ENCODE data around the gene GAA. TPM values are rescaled to one million over a fixed set of nuclear protein-coding genes. Genes with fewer than 3 reads are reported as not detected.

GAA gene
- total RNA-seq, 4 donors from 2014 or later = 48.1 to 71.7 (median 67.8) TPM

DNA sequence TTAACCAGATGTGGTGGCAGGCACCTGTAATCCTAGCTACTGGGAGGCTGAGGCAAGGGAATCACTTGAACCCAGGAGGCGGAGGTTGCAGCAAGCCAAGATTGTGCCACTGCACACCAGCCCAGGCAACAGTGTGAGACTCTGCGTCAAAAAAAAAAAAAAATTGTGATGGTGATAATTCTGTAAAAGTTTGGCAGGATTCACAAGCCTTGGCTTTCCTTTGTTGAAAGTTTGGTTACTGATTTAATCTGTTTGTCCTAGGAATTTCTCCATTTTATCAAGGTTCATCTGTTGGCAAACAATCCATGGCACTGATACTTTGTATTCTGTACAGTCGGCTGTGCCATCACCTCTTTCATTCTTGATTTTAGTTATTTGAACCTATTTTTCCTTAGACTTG lies 29.6 kb downstream of the GAA start:
- whole genome bisulfite sequencing, 2 donors = 76 to 82% methylated on average over 3 of the region's 3 CpGs
- TF ChIP-seq CTCF (IDR thresholded peaks at IDR 0.05) (no peak), POLR2A (IDR thresholded peaks at IDR 0.05) (no peak)
- no peak overlapping the region for H3K4me3 ChIP-seq (ENCODE audit: low read depth, poor library complexity, severe bottlenecking)
- peak in 1 of 2 donors; percentile 50 for DNase-seq (ENCODE audit: low spot score in 2 of 2)
- intact Hi-C loops (cut with DNase I; ENCODE audit: low total_unique reads) = loop anchor here (10.0 kb wide), 1 partner anchor 114 kb away; no protein-coding TSS in a partner anchor

DNA sequence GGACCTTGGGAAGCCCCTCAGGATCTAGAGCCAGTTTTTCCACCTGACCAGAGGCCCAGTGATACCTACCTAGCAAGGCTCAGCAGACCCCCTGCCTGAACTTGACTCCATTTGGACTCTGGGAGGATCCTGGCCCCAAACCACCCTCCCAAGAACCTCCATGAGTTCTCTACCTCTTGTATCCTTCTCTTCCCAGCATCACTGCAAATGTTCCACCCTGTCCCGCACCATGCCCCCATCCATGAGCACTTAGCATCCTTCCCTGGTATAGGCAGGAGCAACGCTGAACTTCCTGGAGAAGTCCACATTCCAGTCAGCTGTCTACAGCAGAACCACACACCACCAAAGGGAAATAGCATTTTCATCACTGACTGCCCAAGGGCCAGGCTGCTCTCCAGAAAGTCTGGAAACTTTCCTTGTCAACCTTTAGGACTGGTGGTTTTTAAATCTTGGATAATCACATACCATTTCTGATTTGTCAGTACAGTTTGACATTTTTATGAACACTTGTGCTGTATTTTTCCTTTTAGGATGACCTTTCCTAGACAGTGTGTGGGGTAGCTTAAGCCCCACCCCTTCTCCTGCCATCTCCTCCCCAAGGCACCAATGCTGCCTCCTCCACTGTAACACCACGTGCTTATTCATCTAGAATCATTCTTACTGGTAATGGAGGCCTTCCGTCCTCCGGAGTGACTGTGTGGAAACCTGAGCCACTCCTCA lies 31.7 kb downstream of the GAA start:
- TF ChIP-seq CTCF (IDR thresholded peaks at IDR 0.05) (no peak), POLR2A (IDR thresholded peaks at IDR 0.05) (no peak)
- intact Hi-C loops (cut with DNase I; ENCODE audit: low total_unique reads) = loop anchor here (10.0 kb wide), 1 partner anchor 112 kb away; no protein-coding TSS in a partner anchor
- peak in 1 of 2 donors; percentile 58 for DNase-seq (ENCODE audit: low spot score in 2 of 2)
- WGBS, 2 donors = 81 to 88% methylated on average over 5 of the region's 5 CpGs
- no peak overlapping the region for H3K4me3 ChIP-seq (ENCODE audit: low read depth, poor library complexity, severe bottlenecking)

- TF ChIP-seq POLR2A (IDR thresholded peaks at IDR 0.05) = no peak
- WGBS, 2 donors = 62 to 82% methylated on average over 6 of the region's 6 CpGs
- DNase-seq (ENCODE audit: low spot score in 2 of 2) = peak in 1 of 2 donors; percentile 79
- H3K4me3 ChIP-seq (ENCODE audit: low read depth, poor library complexity, severe bottlenecking) = no peak overlapping the region
- intact Hi-C loops (cut with DNase I; ENCODE audit: low total_unique reads) = loop anchor here (10.0 kb wide), 1 partner anchor 111 kb away; no protein-coding TSS in a partner anchor
Measured at GRCh38 chr17:80133626-80133970, 32.2 kb downstream of the GAA start.

DNA sequence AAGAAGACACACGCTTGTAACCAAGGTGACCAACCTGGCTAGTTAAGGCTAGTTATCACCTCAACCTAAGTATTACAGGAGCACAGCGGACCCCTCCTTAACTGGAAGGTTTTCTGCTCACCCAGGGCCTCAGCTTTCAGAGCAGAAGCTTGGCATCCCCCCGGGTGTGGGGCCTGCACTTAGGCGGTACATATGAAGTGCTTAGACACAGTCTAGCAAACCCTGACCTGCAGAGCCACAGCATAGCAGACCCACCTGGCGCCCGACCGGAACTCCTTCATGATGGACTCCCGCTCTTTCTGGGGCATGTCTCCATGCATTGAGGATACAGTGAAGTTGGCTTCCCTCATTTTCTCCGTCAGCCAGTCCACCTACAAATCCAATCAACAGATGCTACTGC lies 35.8 kb downstream of the GAA start:
- WGBS, 2 donors = 95 to 96% methylated on average over 9 of the region's 9 CpGs
- peak in 1 of 2 donors; percentile 56 for DNase-seq (ENCODE audit: low spot score in 2 of 2)
- H3K4me3 ChIP-seq (ENCODE audit: low read depth, poor library complexity, severe bottlenecking) = no peak overlapping the region
- intact Hi-C loops (cut with DNase I; ENCODE audit: low total_unique reads) = loop anchor here (10.0 kb wide), 1 partner anchor 108 kb away; no protein-coding TSS in a partner anchor
- TF ChIP-seq CTCF (IDR thresholded peaks at IDR 0.05) (no peak), POLR2A (IDR thresholded peaks at IDR 0.05) (no peak)

GRCh38 chr17:80138856-80139426 lies 37.6 kb downstream of the GAA start:
- no peak for TF ChIP-seq POLR2A (IDR thresholded peaks at IDR 0.05)
- TF ChIP-seq CTCF (IDR thresholded peaks at IDR 0.05) = no peak
- 84 to 87% methylated on average over 18 of the region's 18 CpGs for WGBS, 2 donors
- DNase-seq (ENCODE audit: low spot score in 2 of 2) = peak in 1 of 2 donors; percentile 29
- intact Hi-C loops (cut with DNase I; ENCODE audit: low total_unique reads) = loop anchor here (10.0 kb wide), 1 partner anchor 106 kb away; no protein-coding TSS in a partner anchor
- H3K4me3 ChIP-seq (ENCODE audit: low read depth, poor library complexity, severe bottlenecking) = no peak overlapping the region

DNA sequence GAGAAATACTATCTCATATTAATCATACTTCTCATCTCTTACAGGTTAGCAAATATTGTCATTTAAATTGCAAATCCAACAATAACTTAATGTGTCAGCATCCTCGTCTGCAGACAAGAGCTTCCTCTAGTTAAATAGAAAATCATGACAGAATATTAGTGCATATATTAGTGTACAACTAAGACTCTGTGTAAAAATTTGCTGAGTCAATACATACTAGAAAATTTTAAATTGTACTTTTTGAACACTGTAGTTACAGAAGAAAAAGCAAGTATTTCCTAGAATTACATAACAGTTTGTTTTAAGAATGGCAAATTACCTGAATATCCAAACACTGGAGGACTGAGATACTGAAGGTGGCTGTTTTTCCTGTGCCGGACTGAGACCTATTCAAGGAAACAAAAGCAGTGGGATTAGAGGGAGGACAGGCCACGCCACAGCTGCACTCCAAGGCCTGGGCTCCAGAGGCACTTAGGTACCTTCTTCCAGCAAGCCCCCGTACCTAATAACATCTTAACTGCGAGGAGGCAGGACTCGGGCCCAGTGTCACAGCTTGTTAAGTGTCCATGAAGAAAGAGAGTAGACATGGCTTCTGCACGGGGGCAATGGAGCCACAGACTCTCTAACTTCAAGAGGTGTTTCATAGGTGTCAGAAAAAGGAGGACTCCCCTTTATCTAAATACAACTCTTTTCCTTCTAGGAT lies 40.2 kb downstream of the GAA start:
- TF ChIP-seq POLR2A (IDR thresholded peaks at IDR 0.05) (no peak), CTCF (IDR thresholded peaks at IDR 0.05) (no peak)
- WGBS, 2 donors = 89 to 93% methylated on average over 7 of the region's 7 CpGs
- no peak for DNase-seq (ENCODE audit: low spot score in 2 of 2)
- no peak overlapping the region for H3K4me3 ChIP-seq (ENCODE audit: low read depth, poor library complexity, severe bottlenecking)
- intact Hi-C loops (cut with DNase I; ENCODE audit: low total_unique reads) = no loop called here
